Stimulated activated naive CD4-positive, alpha-beta T cell (primary cell): ENCODE data around the gene NSL1.
A peak's percentile ranks its signal among the peaks of the same experiment; 100 is the strongest.

ENCODE experiments used
- DNase-seq, 6 experiments: peaks; one replicate each; lab custom pipeline; 2025; lab: John Stamatoyannopoulos, UW

Gene NSL1

GRCh38 chr1:212703991-212704564 is 87.5 kb downstream of the NSL1 start:
- DNase-seq, result no peak

DNA sequence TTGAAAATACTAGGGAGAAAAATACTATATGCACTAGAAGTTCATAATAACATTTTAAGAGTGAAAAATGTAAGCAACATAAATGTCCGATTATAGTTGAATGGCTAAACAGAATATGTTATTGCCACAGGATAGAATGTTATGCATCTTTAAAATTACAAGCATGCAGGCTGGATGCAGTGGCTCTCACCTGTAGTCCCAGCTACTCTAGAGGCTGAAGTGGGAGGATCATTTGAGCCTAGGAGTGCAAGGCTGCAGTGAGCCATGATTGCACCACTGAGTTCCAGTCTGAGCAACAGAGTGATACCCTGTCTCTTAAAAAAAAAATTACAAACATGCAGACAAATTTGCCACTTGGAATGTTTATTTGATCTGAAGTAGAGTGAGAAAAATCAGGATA is 88.9 kb downstream of the NSL1 start:
- DNase-seq, result peak in 1 of 6 experiments; percentile 3

- no peak for DNase-seq
These were observed 89.7 kb downstream of the NSL1 start for GRCh38 chr1:212701910-212702309.

- DNase-seq, result peak in 3 of 6 experiments; percentile 16 to 30 (median 26)
These were observed 90.4 kb downstream of the NSL1 start for GRCh38 chr1:212700892-212701819.

DNA sequence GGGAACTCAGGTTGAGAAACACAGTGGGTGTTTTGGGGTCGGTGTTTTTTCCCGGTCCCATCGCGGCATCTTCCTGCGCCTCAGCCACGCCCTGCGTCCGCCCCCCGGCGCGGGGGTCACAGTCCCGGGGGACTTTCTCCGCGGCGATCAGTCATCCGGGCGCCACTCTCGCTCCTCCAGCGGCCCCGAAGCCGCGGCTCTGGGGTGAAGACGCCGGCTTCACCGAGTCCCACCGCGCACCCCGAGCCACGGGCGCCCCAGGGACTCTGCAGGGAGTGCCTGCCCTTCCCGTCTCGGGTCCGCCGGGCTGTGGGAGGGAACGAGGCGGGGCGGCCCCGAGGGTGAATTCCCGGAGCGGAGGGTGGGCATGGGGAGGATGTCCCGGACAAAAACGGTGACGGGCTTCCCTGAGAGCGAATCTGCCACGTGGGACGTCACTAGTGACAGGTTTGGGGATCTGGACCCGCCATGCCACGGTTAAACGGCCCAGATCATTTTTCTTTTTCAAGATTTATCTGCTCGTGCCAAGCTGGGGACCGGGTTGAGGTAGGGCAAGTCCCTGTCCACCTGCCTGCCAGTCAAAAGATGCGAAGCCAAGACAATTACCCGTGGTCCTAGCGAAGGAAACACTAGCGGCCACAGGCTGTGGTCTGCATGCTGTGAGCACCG is 91.2 kb downstream of the NSL1 start:
- peak; percentile 14 to 52 (median 37) for DNase-seq

GRCh38 chr1:212699625-212700222 is 91.9 kb downstream of the NSL1 start, which contains the start of gene BATF3:
Gene BATF3, minus strand, starts transcription at chr1:212699840. Its CDS starts 78 bp downstream, at chr1:212699762.
- peak in 4 of 6 experiments; percentile 27 to 52 (median 46) for DNase-seq

DNA sequence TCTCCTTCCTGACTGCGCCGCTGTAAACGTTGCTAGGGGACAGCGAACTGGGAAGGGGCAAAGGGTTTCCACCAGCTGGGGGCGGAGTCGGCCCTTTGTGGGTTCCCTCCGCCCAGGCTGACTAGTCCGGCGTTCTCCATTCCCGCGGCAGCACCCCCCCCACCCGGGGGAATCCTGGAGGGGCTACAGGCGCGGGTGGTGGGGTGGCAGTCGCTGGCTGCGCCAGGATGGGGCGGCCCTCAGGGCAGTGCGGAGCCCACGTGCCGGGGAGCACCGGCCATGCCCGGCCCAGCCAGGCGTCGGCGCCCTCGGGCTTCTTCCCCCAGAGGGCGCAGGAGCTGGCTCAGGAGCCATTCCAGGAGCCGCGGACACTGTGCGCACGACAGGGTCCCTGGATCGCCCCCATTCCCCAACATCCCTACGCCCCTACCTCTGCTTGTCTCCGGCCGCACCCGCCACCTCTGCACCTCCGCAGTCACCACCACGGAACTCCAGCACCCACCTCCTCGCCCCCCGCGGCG is 92.4 kb downstream of the NSL1 start:
- peak in 5 of 6 experiments; percentile 9 to 57 (median 33) for DNase-seq

DNA sequence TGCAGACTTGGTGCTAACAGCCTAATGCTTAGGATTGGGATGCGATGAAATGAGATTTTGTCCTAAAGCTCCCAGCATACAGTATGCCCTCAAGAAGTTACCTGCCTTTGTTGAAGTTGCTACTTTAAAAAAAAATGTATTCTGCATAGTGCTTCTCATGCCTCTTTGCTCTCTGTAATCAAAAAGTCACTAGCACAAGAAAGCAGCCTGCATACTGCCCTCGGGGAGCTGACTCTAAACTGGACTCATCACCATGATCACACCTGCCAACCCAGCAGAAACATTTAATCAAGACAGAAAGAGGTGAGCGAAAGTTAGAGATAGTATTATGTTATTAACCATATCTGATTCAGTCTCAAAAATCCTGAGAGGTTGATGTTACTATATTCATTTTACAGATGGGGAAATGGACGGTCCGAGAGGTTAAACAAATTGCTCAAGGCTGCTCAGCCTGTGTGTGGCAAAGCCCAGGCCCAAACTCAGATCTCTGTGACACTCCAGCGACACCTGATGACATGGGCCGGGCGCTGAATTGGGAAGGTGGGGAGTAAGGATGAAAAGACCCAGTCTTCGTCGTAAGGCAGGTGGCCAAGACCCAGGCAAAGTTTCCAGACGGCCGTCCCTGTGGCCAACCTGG is 93.0 kb downstream of the NSL1 start:
- DNase-seq, result no peak

DNA sequence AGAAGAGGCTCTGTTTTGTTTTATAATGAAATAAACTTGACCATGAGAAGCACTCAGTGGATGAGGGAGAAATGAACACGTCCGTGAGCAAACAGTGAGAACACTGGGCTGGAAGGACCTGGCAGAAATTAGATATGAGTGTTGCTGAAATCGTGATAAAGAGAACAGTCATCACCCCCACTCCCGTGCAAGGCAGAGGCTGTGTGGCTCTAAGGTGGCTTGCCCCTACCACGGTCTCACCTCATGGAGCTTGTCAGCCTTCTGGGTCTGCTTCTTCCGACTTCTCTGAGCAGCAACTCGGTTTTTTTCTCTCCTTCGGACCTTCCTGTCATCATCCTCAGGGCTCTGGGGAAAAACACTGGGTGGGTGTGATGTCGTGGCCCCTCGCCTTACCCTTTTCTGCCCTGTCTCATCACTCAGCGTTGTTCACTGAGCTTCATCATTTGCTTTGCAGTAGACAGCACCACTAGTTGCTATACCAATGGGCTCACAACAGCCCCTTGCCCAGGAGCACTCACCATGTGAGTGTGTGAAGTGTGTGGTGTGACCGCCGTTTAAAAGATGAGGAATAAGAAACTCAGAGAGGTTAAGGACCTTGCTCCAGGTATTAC is 94.8 kb downstream of the NSL1 start:
- DNase-seq, result no peak

- DNase-seq, result no peak
These were observed 98.6 kb downstream of the NSL1 start for GRCh38 chr1:212692774-212693644.

GRCh38 chr1:212691561-212692071 is 100.0 kb downstream of the NSL1 start:
- no peak for DNase-seq

GRCh38 chr1:212690816-212691403 is 100.7 kb downstream of the NSL1 start:
- DNase-seq, result no peak

GRCh38 chr1:212689758-212690529 is 101.6 kb downstream of the NSL1 start:
- DNase-seq, result no peak

GRCh38 chr1:212689196-212689725 is 102.3 kb downstream of the NSL1 start:
- DNase-seq, result no peak

- DNase-seq, result no peak
These were observed 103.1 kb downstream of the NSL1 start for GRCh38 chr1:212688341-212689047.

DNA sequence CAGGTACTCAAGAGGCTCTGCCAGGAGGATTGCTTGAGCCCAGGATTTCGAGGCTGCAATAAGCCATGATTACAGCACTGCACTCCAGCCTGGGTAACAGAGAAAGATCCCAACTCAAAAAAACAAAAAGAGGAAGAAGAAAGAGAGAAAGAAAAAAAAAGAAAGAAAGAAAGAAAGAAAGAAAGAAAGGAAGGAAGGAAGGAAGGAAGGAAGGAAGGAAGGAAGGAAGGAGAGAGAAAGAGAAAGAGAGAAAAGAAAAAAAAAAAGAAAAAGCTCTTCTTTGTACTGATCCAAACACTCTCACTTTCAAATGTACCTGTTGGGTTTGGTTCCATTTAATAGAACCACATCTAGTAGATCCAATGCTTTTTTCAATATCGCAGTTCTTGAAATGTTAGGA is 103.8 kb downstream of the NSL1 start:
- no peak for DNase-seq

DNA sequence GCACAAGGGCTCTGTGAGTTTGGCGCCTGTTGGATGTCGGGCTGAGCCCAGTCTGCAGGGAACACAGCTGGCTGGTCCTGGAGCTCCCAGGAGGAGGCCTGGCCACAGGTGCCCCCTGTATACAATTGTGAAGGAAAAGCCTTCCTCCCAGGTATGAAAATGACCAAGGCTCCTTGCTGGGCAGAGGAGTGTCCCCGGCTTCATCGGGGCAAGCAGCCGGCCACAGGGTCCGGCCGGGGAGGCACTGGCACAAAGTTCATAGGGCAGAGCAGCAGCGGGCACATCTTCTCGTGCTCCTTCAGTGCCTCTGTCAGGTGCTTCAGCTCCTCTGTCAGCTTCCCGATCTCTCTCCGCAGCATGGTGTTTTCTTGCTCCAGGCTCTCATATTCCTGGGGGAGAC is 105.0 kb downstream of the NSL1 start:
- no peak for DNase-seq

DNA sequence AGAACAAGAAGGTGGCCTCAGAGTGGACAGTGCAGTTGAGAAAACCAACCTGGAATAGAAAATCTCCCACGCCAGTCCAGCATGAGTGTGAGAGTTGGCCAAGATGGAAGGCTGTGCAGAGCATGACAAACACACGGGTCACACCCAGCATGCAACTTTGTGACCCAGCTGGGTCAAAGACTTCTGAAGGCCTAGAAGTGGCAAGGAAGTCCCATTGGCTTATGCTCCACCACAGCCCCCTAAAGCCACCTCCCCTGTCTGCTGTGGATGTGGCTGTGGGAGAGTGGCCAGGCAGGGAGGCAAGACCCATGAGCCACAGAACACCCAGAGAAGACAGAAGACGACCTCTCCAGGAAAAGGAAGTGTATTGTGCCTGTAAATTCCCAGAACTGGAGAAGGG is 105.5 kb downstream of the NSL1 start:
- no peak for DNase-seq
